ENCODE results near the gene KCNQ5.

Gene KCNQ5

GRCh38 chr6:72675396-72675795 lies 53.5 kb downstream of the KCNQ5 start:
- no peak for DNase-seq (ENCODE audit: low read depth in 2 of 2, low spot score in 1 of 2)

- no peak for DNase-seq (ENCODE audit: low read depth in 2 of 2, low spot score in 1 of 2)
Measured at GRCh38 chr6:72676995-72677394, 55.1 kb downstream of the KCNQ5 start.

GRCh38 chr6:72677740-72678139 lies 55.9 kb downstream of the KCNQ5 start:
- no peak for DNase-seq (ENCODE audit: low read depth in 2 of 2, low spot score in 1 of 2)

- no peak for DNase-seq (ENCODE audit: low read depth in 2 of 2, low spot score in 1 of 2)
Measured at GRCh38 chr6:72683797-72684196, 61.9 kb downstream of the KCNQ5 start.

- DNase-seq (ENCODE audit: low read depth in 2 of 2, low spot score in 1 of 2): no peak
Measured at GRCh38 chr6:72689107-72689954, 67.5 kb downstream of the KCNQ5 start.

- no peak for DNase-seq (ENCODE audit: low read depth in 2 of 2, low spot score in 1 of 2)
Measured at GRCh38 chr6:72691249-72691648, 69.4 kb downstream of the KCNQ5 start.

GRCh38 chr6:72696055-72696454 lies 74.2 kb downstream of the KCNQ5 start:
- DNase-seq (ENCODE audit: low read depth in 2 of 2, low spot score in 1 of 2): no peak

GRCh38 chr6:72699159-72699558 lies 77.3 kb downstream of the KCNQ5 start:
- no peak for DNase-seq (ENCODE audit: low read depth in 2 of 2, low spot score in 1 of 2)

- no peak for DNase-seq (ENCODE audit: low read depth in 2 of 2, low spot score in 1 of 2)
Measured at GRCh38 chr6:72702421-72702820, 80.6 kb downstream of the KCNQ5 start.

GRCh38 chr6:72703093-72703492 lies 81.2 kb downstream of the KCNQ5 start:
- no peak for DNase-seq (ENCODE audit: low read depth in 2 of 2, low spot score in 1 of 2)

GRCh38 chr6:72704979-72705378 lies 83.1 kb downstream of the KCNQ5 start:
- no peak for DNase-seq (ENCODE audit: low read depth in 2 of 2, low spot score in 1 of 2)

- no peak for DNase-seq (ENCODE audit: low read depth in 2 of 2, low spot score in 1 of 2)
Measured at GRCh38 chr6:72709431-72709830, 87.6 kb downstream of the KCNQ5 start.

- no peak for DNase-seq (ENCODE audit: low read depth in 2 of 2, low spot score in 1 of 2)
Measured at GRCh38 chr6:72711731-72712130, 89.9 kb downstream of the KCNQ5 start.

- DNase-seq (ENCODE audit: low read depth in 2 of 2, low spot score in 1 of 2): no peak
Measured at GRCh38 chr6:72712910-72713309, 91.0 kb downstream of the KCNQ5 start.

- no peak for DNase-seq (ENCODE audit: low read depth in 2 of 2, low spot score in 1 of 2)
Measured at GRCh38 chr6:72715119-72715518, 93.3 kb downstream of the KCNQ5 start.

- DNase-seq (ENCODE audit: low read depth in 2 of 2, low spot score in 1 of 2): no peak
Measured at GRCh38 chr6:72716916-72717315, 95.1 kb downstream of the KCNQ5 start.

GRCh38 chr6:72720464-72720863 lies 98.6 kb downstream of the KCNQ5 start:
- no peak for DNase-seq (ENCODE audit: low read depth in 2 of 2, low spot score in 1 of 2)

- DNase-seq (ENCODE audit: low read depth in 2 of 2, low spot score in 1 of 2): no peak
Measured at GRCh38 chr6:72721346-72721745, 99.5 kb downstream of the KCNQ5 start.

GRCh38 chr6:72724545-72724944 lies 102.7 kb downstream of the KCNQ5 start:
- DNase-seq (ENCODE audit: low read depth in 2 of 2, low spot score in 1 of 2): no peak

- DNase-seq (ENCODE audit: low read depth in 2 of 2, low spot score in 1 of 2): no peak
Measured at GRCh38 chr6:72728706-72729343, 107.0 kb downstream of the KCNQ5 start.

- DNase-seq (ENCODE audit: low read depth in 2 of 2, low spot score in 1 of 2): no peak
Measured at GRCh38 chr6:72733045-72733444, 111.2 kb downstream of the KCNQ5 start.

GRCh38 chr6:72738091-72738490 lies 116.2 kb downstream of the KCNQ5 start:
- no peak for DNase-seq (ENCODE audit: low read depth in 2 of 2, low spot score in 1 of 2)

- DNase-seq (ENCODE audit: low read depth in 2 of 2, low spot score in 1 of 2): no peak
Measured at GRCh38 chr6:72739368-72739779, 117.5 kb downstream of the KCNQ5 start.
